Breast epithelium (tissue), 3 donors: ENCODE results near the gene IKBKE.

Experiments
- POLR2A ChIP-seq: fragments of 450-650 bp; IDR thresholded peaks from one replicate; pipeline ENCODE4 v1.6.1; 2016; ENCODE audit warnings: antibody characterized with exemption, mild to moderate bottlenecking, moderate library complexity
- POLR2AphosphoS5 ChIP-seq, 3 donors: sonication (generic); formaldehyde crosslinking; IDR thresholded peaks; one replicate each; pipeline ENCODE4 v1.6.1; 2017; ENCODE audit warnings: antibody characterized with exemption in 3 of 3
- TF ChIP-seq, protein P1 (sequence below), 3 donors: fragments of 450-650 bp; IDR thresholded peaks; one replicate each; pipeline ENCODE4 v1.5.1; 2016 to 2017; ENCODE audit warnings: antibody characterized with exemption in 3 of 3, mild to moderate bottlenecking in 3 of 3, moderate library complexity in 3 of 3

DNA sequence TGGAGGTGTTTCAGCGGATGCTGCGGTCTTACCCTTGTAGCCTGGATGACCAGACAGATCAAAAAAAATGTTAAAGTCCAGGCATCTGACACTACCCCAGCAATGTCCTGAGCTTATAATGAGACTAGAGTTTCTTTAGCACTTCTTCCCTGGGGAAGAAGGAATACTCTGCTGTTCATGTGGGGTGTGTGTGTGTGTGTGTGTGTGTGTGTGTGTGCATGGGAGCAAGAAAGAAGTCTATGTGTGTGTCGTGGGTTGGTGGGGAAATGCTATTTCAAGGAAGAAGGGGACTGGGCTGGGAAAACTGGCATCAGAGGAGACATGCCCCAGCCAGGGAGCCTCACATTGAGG, 34.1 kb downstream of the IKBKE start:
- TF ChIP-seq, protein P1, sequence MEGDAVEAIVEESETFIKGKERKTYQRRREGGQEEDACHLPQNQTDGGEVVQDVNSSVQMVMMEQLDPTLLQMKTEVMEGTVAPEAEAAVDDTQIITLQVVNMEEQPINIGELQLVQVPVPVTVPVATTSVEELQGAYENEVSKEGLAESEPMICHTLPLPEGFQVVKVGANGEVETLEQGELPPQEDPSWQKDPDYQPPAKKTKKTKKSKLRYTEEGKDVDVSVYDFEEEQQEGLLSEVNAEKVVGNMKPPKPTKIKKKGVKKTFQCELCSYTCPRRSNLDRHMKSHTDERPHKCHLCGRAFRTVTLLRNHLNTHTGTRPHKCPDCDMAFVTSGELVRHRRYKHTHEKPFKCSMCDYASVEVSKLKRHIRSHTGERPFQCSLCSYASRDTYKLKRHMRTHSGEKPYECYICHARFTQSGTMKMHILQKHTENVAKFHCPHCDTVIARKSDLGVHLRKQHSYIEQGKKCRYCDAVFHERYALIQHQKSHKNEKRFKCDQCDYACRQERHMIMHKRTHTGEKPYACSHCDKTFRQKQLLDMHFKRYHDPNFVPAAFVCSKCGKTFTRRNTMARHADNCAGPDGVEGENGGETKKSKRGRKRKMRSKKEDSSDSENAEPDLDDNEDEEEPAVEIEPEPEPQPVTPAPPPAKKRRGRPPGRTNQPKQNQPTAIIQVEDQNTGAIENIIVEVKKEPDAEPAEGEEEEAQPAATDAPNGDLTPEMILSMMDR (IDR thresholded peaks at IDR 0.05) = no peak
- TF ChIP-seq POLR2A = no peak
- no peak for TF ChIP-seq POLR2AphosphoS5 (IDR thresholded peaks at IDR 0.05)
